GM21825 (cell line): ENCODE measurements around the gene STRA8.
A peak's percentile ranks its signal among the peaks of the same experiment; 100 is the strongest.

Source experiments
- ATAC-seq: cut with Tn5 transposase; IDR thresholded peaks from one replicate; pipeline ENCODE4 v1.9.1; 2021; ENCODE audit warnings: mild to moderate bottlenecking, moderate library complexity; ENCODE audit not compliant: unreplicated experiment

The STRA8 gene

GRCh38 chr7:135235841-135236240, 2.2 kb downstream of the STRA8 start:
- no peak for ATAC-seq

- peak; percentile 85 for ATAC-seq
Measured at GRCh38 chr7:135236727-135237126, 3.1 kb downstream of the STRA8 start.

GRCh38 chr7:135238112-135238744, 4.6 kb downstream of the STRA8 start:
- ATAC-seq: no peak

GRCh38 chr7:135239263-135239662, 5.6 kb downstream of the STRA8 start:
- ATAC-seq: no peak

- no peak for ATAC-seq
Measured at GRCh38 chr7:135240441-135240840, 6.8 kb downstream of the STRA8 start.

- ATAC-seq: no peak
Measured at GRCh38 chr7:135242096-135242684, 8.6 kb downstream of the STRA8 start.

GRCh38 chr7:135245226-135246190, 11.9 kb downstream of the STRA8 start:
- ATAC-seq: no peak

GRCh38 chr7:135246191-135246825, 12.7 kb downstream of the STRA8 start:
- no peak for ATAC-seq

- no peak for ATAC-seq
Measured at GRCh38 chr7:135247746-135248471, 14.3 kb downstream of the STRA8 start.

GRCh38 chr7:135248546-135248945, 14.9 kb downstream of the STRA8 start:
- ATAC-seq: no peak

- ATAC-seq: no peak
Measured at GRCh38 chr7:135251496-135252391, 18.1 kb downstream of the STRA8 start.

GRCh38 chr7:135253851-135254771, 20.5 kb downstream of the STRA8 start:
- ATAC-seq: no peak

GRCh38 chr7:135257790-135258189, 24.2 kb downstream of the STRA8 start:
- ATAC-seq: no peak

GRCh38 chr7:135258585-135258984, 24.9 kb downstream of the STRA8 start:
- ATAC-seq: no peak

- ATAC-seq: no peak
Measured at GRCh38 chr7:135259702-135260101, 26.1 kb downstream of the STRA8 start.

- ATAC-seq: no peak
Measured at GRCh38 chr7:135260470-135260869, 26.8 kb downstream of the STRA8 start.

- no peak for ATAC-seq
Measured at GRCh38 chr7:135260930-135261721, 27.5 kb downstream of the STRA8 start.
